Trophoblast cell (in vitro differentiated cells and primary cell): ENCODE data around the gene LRTM2.
A peak's percentile ranks its signal among the peaks of the same experiment; 100 is the strongest.
"Not testable (repeated sequence)": the region's sequence is repeated elsewhere in the genome, so short reads cannot be mapped to it uniquely, and the experiment has no call there.

ENCODE experiments used
- DNase-seq, 2 donors: peaks; one replicate each; pipeline ENCODE4 v3.0.0-alpha.2; 2016
- H2AFZ ChIP-seq: 2 replicates; pipeline ENCODE4 v1.6.1; 2013; ENCODE audit warnings: low read length, moderate library complexity, mild to moderate bottlenecking; ENCODE audit not compliant: insufficient read depth, poor library complexity
- H2AK5ac ChIP-seq: 2 replicates; pipeline ENCODE4 v1.6.1; 2013; ENCODE audit warnings: mild to moderate bottlenecking, low read length
- H2BK120ac ChIP-seq: 2 replicates; pipeline ENCODE4 v1.6.1; 2013; ENCODE audit warnings: low read length, mild to moderate bottlenecking, moderate library complexity; ENCODE audit not compliant: insufficient read depth, poor library complexity
- H2BK12ac ChIP-seq: 2 replicates; pipeline ENCODE4 v1.6.1; 2013; ENCODE audit warnings: mild to moderate bottlenecking, low read length, moderate library complexity
- H2BK5ac ChIP-seq: 2 replicates; pipeline ENCODE4 v1.6.1; 2013; ENCODE audit warnings: low read length, low read depth, moderate library complexity, mild to moderate bottlenecking; ENCODE audit not compliant: poor library complexity
- H3K14ac ChIP-seq: 2 replicates; pipeline ENCODE4 v1.6.1; 2013; ENCODE audit warnings: mild to moderate bottlenecking, low read length
- H3K18ac ChIP-seq: 2 replicates; pipeline ENCODE4 v1.6.1; 2013; ENCODE audit warnings: mild to moderate bottlenecking, low read length
- H3K23ac ChIP-seq: 2 replicates; pipeline ENCODE4 v1.6.1; 2013; ENCODE audit warnings: low read length
- H3K27ac ChIP-seq: 2 replicates; pipeline ENCODE4 v1.5.1; 2013; ENCODE audit warnings: low read depth, mild to moderate bottlenecking, inconsistent platforms, low read length, moderate library complexity
- H3K27me3 ChIP-seq: 2 replicates; pipeline ENCODE4 v1.6.1; 2013; ENCODE audit warnings: inconsistent platforms, mild to moderate bottlenecking, low read length, moderate library complexity; ENCODE audit not compliant: insufficient read depth
- H3K36me3 ChIP-seq, 2 experiments: 1 replicate in 1 of 2; 2 replicates in 1 of 2; pipeline ENCODE4 v1.6.1; 2013; ENCODE audit warnings: low read length in 2 of 2, mild to moderate bottlenecking in 2 of 2, moderate library complexity in 1 of 2; ENCODE audit not compliant: insufficient read depth in 2 of 2, control insufficient read depth in 1 of 2
- H3K4ac ChIP-seq: 2 replicates; pipeline ENCODE4 v1.6.1; 2013; ENCODE audit warnings: low read depth, mild to moderate bottlenecking, low read length, moderate library complexity
- H3K4me1 ChIP-seq, 2 experiments: 1 replicate in 1 of 2; 2 replicates in 1 of 2; pipeline ENCODE4 v1.6.1; 2013; ENCODE audit warnings: low read length in 2 of 2, mild to moderate bottlenecking in 2 of 2, moderate library complexity in 1 of 2; ENCODE audit not compliant: insufficient read depth in 2 of 2, control insufficient read depth in 1 of 2
- H3K4me2 ChIP-seq: 2 replicates; pipeline ENCODE4 v1.6.1; 2013; ENCODE audit warnings: inconsistent platforms, mild to moderate bottlenecking, low read length, moderate library complexity
- H3K4me3 ChIP-seq: 2 replicates; pipeline ENCODE4 v1.5.1; 2013; ENCODE audit warnings: mild to moderate bottlenecking, low read depth, low read length, inconsistent platforms
- H3K79me1 ChIP-seq: one replicate; pipeline ENCODE4 v1.6.1; 2013; ENCODE audit warnings: low read length
- H3K79me2 ChIP-seq: 2 replicates; pipeline ENCODE4 v1.6.1; 2013; ENCODE audit warnings: low read length, mild to moderate bottlenecking; ENCODE audit not compliant: control insufficient read depth, insufficient read depth, poor library complexity
- H3K9ac ChIP-seq: 2 replicates; pipeline ENCODE4 v1.6.1; 2013; ENCODE audit warnings: mild to moderate bottlenecking, low read length
- H3K9me3 ChIP-seq: 2 replicates; pipeline ENCODE4 v1.6.1; 2013; ENCODE audit warnings: low read depth, mild to moderate bottlenecking, control low read depth, inconsistent platforms, low read length; ENCODE audit not compliant: insufficient read depth
- H4K12ac ChIP-seq: 2 replicates; pipeline ENCODE4 v1.6.1; 2013; ENCODE audit warnings: low read depth, mild to moderate bottlenecking, low read length, moderate library complexity
- H4K8ac ChIP-seq: 2 replicates; pipeline ENCODE4 v1.6.1; 2013; ENCODE audit warnings: low read depth, mild to moderate bottlenecking, low read length, moderate library complexity
- H4K91ac ChIP-seq: one replicate; pipeline ENCODE4 v1.6.1; 2013; ENCODE audit warnings: low read depth, mild to moderate bottlenecking, low read length, moderate library complexity
- WGBS: extraction: QIAGEN DNeasy Blood & Tissue Kit; methylation state at CpG from one replicate; pipeline ENCODE4 v1.1.7; 2013; ENCODE audit warnings: missing lambda C conversion rate; ENCODE audit not compliant: insufficient read length, insufficient coverage; ENCODE audit errors: extremely low coverage; 5-methylcytosine and 5-hydroxymethylcytosine counted together

LRTM2 gene

DNA sequence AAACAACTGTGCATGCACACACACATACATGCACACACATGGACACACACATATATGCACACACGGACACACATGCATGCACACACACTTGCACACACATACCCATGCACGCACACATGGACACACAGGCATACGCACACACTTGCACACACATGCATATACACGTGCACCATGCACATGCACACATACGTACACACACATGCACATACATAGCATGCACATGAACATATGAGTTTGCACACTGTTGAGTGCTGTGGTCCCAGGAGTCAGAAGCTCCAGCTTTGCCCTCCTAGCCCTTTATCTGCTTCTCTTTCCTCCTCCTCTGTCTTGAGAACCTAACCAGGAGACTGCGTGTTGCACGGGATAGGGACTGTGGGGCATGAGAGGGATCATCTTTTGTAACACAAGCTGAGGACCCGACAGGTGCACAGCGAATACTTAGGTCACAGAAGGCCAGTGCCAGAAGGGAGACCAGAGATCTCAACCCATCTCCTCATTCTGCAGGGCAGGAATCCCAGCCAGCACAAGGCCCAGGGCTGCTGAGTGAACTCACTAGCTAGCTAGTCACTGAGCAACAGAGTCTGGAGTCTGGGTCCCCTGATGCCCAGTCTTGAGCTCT lies 3.5 kb upstream of the LRTM2 start:
- Histone ChIP-seq H4K12ac (no peak overlapping the region), H3K27ac (no peak overlapping the region), H3K9ac (no peak overlapping the region), H2AK5ac (no peak overlapping the region), H3K4me1 (peaks cover 0 to 5% of the 10 kb centered on the region in 2 experiments), H3K79me1 (no peaks in the 10 kb centered on the region), H2BK12ac (no peak overlapping the region), H2BK5ac (no peak overlapping the region), H4K91ac (no peak overlapping the region), H3K23ac (no peak overlapping the region), H4K8ac (no peak overlapping the region), H3K36me3 (no peaks in the 10 kb centered on the region), H3K9me3 (peaks cover 10% of the 10 kb centered on the region), H3K4me2 (no peak overlapping the region), H3K27me3 (peaks cover 28% of the 10 kb centered on the region), H3K4ac (no peak overlapping the region), H2BK120ac (no peak overlapping the region), H2AFZ (no peak overlapping the region), H3K4me3 (peak overlapping the region; percentile 53), H3K79me2 (no peaks in the 10 kb centered on the region), H3K14ac (no peak overlapping the region), H3K18ac (no peak overlapping the region)
- WGBS = no CpG with 5 or more reads among the region's 9 CpGs
- no peak for DNase-seq

GRCh38 chr12:1817928-1818327 lies 2.4 kb upstream of the LRTM2 start:
- H2BK12ac ChIP-seq, H3K23ac ChIP-seq, H3K9ac ChIP-seq, H4K91ac ChIP-seq, H3K79me2 ChIP-seq, H3K4ac ChIP-seq, H2AFZ ChIP-seq, H4K8ac ChIP-seq, H3K79me1 ChIP-seq, H3K14ac ChIP-seq, H2BK5ac ChIP-seq, H3K27ac ChIP-seq, H2BK120ac ChIP-seq, H3K4me1 ChIP-seq, DNase-seq, H3K4me2 ChIP-seq, H2AK5ac ChIP-seq, H3K36me3 ChIP-seq, H3K4me3 ChIP-seq, H3K18ac ChIP-seq, H4K12ac ChIP-seq: not testable (repeated sequence)
- WGBS = no CpG with 5 or more reads among the region's 28 CpGs
- Histone ChIP-seq H3K27me3 (peaks cover 33% of the 10 kb centered on the region), H3K9me3 (peaks cover 10% of the 10 kb centered on the region)

DNA sequence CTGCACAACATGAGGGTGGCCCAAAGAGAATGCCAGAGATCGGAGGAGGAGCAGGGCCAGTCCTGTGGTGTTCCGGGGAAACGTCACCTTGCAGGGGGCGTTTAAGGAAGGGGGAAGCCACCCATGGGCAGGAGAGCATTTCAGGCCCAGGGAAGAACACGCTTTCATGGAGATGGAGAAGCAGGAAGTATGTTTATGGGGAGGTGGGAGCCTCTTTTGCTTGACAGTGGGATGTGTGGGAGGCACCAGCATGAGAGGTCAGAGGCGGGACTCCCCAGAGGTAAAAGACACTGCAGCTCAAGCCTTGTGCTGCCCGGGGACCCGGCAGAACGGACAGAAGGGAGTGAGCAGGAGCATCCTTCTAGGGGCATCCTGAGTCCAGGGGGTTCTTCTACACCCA lies 1.3 kb upstream of the LRTM2 start:
- Histone ChIP-seq H3K4ac (no peak overlapping the region), H3K79me2 (no peaks in the 10 kb centered on the region), H4K91ac (no peak overlapping the region), H3K4me1 (no peaks in the 10 kb centered on the region), H3K79me1 (no peaks in the 10 kb centered on the region), H3K9me3 (peaks cover 8% of the 10 kb centered on the region), H4K8ac (no peak overlapping the region), H2AK5ac (no peak overlapping the region), H2BK5ac (no peak overlapping the region), H4K12ac (no peak overlapping the region), H2BK12ac (no peak overlapping the region), H3K18ac (no peak overlapping the region), H3K23ac (no peak overlapping the region), H3K4me3 (no peak overlapping the region), H3K27ac (no peak overlapping the region), H3K27me3 (peaks cover 33% of the 10 kb centered on the region), H3K9ac (no peak overlapping the region), H3K14ac (no peak overlapping the region), H3K36me3 (no peaks in the 10 kb centered on the region), H2AFZ (no peak overlapping the region), H2BK120ac (no peak overlapping the region), H3K4me2 (no peak overlapping the region)
- no peak for DNase-seq
- WGBS = no CpG with 5 or more reads among the region's 9 CpGs

DNA sequence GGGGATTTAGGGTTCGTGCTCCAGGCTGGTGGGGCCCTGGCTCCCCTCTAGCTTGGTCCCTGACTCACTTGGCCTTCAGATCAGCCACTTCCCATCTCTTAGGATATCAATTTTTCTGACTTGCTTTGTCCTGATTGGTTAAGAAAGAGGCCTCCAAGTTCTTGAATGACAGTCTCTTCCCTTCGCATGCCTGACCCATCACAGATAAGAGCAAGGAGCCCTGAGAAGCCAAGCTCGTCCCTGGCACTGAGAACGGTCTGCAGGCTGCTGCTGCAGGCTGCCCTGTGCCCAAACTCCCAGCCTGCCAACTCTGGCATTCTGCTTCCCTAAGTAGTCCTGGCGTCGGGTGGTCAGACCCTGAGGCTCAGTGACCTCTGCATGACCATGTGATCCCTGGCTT lies 794 bp upstream of the LRTM2 start:
- Histone ChIP-seq H3K36me3 (no peaks in the 10 kb centered on the region), H2BK12ac (no peak overlapping the region), H3K79me2 (no peaks in the 10 kb centered on the region), H3K4me2 (no peak overlapping the region), H3K9me3 (peaks cover 8% of the 10 kb centered on the region), H3K27ac (no peak overlapping the region), H3K23ac (no peak overlapping the region), H4K91ac (no peak overlapping the region), H4K12ac (no peak overlapping the region), H3K9ac (no peak overlapping the region), H3K4me3 (no peak overlapping the region), H2AK5ac (no peak overlapping the region), H3K14ac (no peak overlapping the region), H4K8ac (no peak overlapping the region), H3K18ac (no peak overlapping the region), H2AFZ (no peak overlapping the region), H3K4me1 (no peaks in the 10 kb centered on the region), H3K4ac (no peak overlapping the region), H3K27me3 (peaks cover 33% of the 10 kb centered on the region), H2BK5ac (no peak overlapping the region), H3K79me1 (no peaks in the 10 kb centered on the region), H2BK120ac (no peak overlapping the region)
- WGBS = no CpG with 5 or more reads among the region's 6 CpGs
- no peak for DNase-seq
